HG03039 (cell line): ENCODE results near the gene INPP5D.
"Not testable (repeated sequence)": the region's sequence is repeated elsewhere in the genome, so short reads cannot be mapped to it uniquely, and the experiment has no call there.

Source experiments
- ATAC-seq: cut with Tn5 transposase; IDR thresholded peaks from one replicate; pipeline ENCODE4 v1.9.1; 2021; ENCODE audit warnings: mild to moderate bottlenecking, moderate library complexity; ENCODE audit not compliant: unreplicated experiment

Gene INPP5D

DNA sequence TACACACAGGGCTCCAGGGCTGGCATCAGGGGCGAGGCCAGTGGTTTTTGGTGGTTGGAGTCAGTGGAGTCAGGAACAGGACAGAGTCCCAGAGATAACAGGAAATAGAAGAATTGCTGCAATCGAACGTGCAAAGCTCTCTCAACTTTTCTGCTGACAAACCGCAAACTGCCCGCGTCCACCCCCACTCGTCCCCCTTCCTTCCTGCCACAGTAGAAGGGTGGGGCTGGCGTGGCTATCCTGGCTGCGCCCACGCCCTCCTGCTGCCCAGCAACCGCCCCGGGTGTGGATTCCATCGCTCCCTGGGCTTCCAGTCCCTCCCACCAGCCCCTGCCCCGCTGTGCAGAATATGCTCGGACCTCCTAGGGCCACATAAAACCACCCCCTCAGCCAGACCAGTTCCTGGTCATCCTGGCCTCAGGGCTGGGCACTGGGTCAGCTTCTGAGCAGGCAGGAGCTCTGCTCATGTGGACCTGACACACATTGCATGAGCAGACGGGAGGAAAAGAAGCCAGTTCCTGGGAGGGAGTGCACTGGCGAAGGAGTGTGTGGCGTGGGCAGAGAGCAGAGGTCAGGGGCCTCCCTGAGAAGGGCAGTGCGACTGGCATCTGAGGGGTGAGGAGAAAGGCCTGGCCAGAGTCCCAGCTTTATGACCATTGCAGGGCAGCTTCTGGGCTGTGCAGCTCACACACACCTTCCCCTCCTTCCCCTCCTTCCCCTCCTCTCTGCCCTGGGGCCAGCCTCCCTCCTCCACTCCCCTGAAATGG is 105.9 kb downstream of the INPP5D start:
- no peak for ATAC-seq

DNA sequence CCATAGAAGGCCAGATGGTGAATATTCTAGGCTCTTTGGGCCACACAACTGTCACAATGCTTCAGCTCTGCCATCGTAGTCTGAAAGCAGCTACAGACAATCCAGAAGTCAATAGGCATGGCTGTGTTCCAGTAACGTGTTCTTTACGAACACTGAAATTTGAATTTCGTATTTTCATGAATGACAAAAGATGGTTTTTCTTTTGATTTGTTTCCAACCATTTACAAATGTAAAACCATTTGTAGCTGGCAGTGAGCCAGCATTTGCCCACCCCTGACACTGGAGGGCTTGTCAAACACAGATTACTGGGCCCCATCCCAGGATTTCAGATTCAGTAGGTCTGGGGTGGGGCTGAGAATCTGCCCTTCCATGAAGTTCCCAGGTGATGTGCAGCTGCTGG is 108.3 kb downstream of the INPP5D start:
- ATAC-seq = no peak

DNA sequence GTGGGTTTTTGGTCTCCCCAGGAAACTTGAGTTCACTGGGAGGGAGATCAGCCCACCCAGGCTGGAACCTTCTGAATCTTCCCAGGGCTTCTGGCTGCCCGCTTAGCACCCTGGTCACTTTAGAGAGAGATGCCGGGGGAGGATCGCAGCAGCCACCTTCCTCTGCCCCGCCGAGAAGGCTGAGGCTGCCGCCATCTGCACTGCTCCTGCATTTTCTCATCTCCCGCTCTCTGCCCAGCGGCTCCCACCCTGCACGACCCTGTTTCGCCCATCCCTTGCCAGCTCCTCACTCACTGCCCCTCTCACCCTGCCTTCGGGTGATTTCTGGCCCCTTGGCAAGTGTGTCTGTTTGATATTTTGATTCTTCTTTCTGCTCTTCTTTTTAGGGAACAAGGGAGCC is 108.8 kb downstream of the INPP5D start:
- ATAC-seq = no peak

DNA sequence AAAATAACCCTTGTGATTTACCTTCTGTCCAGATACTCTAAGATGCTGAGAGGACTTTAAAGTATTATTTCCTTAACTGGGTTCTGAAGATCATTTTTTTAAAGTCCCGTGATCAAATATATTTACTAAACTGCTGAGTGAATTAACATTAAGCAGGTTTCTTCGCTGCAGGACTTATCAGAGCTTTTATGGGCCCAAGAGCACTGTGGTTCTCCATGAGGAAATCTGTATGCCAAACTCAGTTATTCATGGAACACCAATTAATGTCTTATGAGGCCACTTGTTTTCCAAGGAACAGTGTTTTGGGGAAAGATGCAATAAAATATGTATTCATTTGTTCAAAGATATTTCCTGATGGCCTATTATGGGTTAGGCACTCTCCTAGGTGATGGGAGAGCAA is 111.2 kb downstream of the INPP5D start:
- ATAC-seq = no peak

DNA sequence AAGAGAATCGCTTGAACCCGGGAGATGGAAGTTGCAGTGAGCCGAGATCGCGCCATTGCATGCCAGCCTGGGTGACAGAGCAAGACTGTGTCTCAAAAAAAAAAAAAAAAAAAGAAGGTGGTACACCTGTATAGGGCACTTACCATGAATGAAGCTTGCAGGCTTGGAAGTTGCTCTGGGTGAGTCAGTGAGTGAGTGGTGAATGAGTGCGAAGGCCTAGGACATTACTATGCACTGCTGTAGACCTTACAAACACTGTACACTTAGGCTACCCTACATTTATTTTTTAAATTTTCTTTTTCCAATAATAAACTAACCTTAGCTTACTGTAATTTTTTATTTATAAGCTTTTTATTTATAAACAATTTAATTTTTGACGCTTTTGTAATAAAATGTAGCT is 113.0 kb downstream of the INPP5D start:
- no peak for ATAC-seq

DNA sequence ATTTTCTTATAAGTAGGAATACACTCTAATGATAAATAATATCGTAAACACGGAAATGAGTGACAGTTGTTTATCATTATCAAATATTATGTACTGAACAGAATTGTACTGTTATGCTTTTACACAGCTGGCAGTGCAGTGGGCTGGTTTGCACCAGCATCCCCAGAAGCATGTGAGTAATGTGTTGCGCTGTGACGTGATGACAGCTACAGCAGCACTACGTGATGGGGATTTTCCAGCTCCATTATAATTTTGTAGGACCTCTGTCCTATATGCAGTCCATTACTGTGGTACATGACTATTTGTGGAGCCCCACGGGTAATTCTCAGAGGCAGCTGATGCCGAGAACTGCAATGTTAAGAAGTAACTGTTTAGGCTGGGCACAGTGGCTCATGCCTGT is 114.0 kb downstream of the INPP5D start:
- ATAC-seq = no peak

DNA sequence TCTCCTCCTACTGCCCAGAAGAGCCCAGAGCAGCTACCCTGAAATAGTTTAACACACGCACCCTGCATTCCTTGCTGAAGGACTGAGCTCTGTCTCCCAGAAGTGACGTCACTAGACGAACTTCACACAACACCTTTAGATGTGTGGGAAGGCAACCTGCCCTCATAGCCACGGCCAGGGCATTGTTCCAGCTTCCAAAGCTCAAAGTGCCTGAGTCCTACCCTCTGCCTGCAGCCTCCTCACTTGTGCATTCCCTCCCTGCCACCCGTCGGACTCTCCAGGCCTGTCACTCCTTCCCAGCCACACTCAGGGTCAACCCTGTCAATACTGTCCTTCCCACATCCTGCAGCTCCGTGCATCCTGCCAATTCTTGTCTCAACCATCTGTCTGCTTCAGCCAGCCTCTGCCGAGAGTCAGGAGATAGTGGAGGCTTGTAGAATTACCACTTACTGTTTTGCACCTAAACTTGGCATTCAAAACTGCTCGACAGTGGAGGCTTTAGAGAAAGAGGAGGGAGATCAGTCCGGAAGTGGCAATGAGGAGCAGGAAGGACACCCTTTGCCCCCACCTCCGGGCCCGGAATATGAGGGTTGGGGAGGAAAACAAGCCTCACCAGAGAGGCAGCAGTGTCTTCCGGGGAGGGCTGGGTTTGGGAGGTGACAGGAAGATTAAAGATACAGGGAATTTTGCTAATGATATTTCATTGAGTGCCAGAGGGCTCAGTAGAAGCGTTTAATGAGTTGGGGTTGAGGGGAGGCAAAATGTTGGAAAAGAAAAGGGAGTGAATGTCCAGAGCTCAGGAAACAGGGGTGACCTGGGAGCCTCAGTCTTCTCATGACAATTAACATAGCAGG is 119.1 kb downstream of the INPP5D start:
- ATAC-seq = no peak

DNA sequence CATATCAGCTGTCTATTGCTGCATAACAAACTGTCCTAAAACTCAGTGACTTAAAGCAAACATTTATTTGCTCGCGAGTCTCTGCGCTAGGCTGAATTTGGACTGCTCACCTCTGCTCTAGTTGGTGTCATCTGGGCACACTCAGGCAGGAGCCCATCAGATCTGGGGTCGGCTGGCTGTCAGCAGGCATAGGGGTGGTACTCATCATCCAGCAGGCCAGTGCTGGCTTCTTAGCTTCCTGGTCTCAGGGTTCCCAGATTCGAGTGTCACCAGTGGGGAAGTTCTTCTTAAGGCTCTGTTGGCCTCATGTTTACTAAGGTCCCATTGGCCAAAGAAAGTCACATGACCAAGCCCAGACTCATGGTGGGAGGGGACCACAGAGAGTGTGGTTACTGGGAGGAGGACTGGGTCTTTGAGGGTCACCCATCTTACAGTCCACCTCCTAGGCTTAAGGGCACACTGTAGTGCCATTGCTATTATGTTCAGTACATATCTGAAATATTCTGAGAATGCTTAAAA is 119.8 kb downstream of the INPP5D start:
- no peak for ATAC-seq

DNA sequence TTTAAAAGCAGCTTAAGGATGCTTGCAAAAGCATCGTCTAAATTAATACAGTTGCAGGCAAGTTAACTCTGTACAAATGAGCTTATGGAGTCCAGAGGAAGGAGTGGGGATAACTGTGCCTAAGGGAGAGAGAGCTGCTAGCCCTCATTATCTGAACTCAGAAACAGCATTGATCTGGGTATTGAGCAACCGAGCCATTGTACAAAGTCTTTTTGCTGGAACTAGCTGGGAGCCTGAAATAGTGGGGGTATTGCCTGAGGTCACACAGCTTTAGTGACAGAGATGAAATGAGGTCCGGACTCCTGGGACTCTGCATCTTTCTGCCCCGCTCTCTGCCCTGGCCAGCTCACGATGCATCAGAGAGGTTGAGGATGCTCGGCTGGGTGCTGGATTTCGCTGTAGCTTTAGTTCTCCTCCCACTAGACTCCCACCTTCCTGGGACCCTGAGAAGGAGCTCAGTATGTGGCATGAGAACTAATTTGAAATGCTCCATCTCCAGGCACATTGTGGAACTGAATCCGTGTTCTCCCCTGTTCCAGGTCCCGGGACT is 123.8 kb downstream of the INPP5D start:
- no peak for ATAC-seq

DNA sequence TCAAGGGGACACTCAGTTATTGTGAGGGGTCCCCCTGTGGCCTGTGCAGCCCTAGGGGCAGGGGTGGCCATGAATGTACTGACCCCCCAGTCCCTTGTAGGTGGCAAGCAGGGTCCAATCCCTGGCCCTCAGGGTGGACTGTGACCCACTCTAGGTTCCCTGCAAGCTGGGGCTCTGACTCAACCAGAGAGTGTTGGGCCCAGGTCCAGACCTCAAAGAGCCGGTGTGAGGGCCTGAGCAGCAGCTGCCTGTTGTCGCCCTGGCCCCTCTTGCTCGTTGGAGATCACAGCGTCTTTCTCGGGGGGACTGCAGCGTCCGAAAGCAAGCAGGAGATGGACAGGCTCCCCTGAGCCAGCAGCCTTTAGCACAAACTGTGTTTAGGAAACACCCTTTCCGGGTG is 124.5 kb downstream of the INPP5D start:
- no peak for ATAC-seq

DNA sequence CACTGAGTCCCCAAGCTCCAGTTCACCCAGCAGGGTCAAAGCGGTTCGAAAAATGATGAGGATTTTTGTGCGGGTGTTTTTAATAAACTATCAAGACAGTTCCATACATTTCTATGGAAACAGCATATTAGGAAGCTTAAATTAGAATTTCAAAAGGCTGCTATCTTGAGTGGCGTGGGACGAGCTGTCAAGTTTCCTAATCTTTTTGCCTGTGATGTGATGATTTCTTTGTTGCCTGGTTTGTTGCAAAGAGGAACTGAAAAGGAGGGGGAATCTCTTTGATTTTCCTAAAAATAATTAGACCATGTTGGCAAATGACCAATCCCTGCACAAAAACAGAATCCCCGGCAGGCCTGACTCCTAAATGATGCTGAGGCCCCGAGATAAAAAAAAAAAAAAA is 125.2 kb downstream of the INPP5D start:
- no peak for ATAC-seq

DNA sequence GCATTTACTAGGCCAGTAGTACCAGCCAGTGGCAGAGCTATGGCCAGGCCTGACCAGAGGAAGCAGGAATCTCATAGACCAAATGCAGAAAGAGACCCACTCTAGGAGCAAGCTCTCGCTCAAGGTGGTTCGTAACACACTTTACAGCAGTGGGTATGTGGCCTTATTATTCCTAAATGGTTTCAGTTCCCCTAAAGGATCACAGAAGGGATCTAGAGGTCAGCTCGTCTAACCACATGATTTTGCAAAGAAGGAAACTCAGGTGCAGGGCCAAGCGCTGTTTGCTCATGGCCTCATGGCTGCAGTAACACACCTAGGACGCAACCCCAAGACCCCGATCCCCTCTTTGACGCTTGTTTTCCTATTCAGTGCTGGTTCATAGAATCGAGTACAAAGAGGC is 125.8 kb downstream of the INPP5D start:
- ATAC-seq = no peak

DNA sequence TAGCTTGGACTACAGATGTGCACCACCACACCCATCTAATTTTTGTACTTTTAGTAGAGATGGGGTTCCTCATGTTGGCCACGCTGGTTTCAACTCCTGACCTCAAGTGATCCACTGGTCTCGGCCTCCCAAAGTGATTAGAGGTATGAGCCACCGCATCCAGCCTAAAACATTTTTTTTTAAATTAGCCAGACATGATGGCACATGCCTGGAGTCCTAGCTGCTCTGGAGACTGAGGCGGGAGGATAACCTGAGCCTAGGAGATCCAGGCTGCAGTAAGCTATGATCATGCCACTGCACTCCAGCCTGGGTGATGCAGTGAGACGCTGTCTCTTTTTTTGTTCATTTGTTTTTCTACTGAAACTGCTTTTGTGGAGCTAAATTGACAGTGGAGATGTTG is 126.7 kb downstream of the INPP5D start:
- no peak for ATAC-seq

DNA sequence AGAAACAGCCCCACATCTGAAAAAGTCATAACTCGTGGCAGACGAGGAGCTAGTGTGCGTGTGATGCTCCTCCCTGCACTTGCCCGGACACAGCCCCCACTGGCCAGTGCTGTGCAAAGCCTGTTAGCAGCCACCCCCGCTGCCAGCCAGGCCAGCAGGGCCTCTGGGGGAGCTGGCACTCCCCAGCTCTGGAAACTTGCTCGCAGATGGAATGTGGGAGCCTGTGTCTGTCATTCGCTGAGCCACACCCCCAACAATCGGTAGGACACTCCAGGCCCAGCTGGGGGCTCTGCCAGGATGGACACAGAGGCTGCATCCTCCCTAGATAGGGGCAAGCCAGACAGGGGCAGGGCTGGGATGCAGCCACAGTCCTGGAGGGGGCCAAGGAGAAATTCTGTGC is 128.9 kb downstream of the INPP5D start:
- no peak for ATAC-seq

DNA sequence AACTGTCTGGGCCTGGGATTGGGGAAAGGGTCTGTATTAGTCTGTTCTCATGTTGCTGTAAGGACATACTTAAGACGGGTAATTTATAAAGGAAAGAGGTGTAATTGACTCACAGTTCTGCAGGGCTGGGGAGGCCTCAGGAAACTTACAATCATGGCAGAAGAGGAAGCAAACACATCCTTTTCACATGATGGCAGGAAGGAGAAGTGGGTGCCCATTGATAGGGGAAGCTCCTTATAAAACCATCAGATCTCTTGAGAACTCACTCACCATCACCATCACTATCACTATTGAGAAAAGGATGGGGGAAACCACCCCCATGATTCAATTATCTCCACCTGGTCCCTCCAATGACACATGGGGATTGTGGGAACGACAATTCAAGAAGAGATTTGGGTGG is 130.9 kb downstream of the INPP5D start:
- not testable (repeated sequence) for ATAC-seq

DNA sequence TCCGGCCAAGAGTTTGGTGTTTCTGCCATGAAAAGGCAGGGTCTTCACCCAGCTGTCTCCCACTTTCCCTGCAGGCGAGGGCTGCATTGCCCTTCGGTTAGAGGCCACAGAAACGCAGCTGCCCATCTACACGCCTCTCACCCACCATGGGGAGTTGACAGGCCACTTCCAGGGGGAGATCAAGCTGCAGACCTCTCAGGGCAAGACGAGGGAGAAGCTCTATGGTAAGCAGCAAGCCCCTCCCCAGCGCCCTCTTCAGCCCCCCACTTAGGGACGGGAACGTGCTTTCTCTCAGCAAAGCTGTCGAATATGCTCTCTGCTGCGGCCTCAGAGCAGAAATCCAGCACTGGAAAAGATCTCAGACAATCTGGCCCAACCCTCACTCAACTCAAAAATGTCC is 133.6 kb downstream of the INPP5D start:
- ATAC-seq = no peak

DNA sequence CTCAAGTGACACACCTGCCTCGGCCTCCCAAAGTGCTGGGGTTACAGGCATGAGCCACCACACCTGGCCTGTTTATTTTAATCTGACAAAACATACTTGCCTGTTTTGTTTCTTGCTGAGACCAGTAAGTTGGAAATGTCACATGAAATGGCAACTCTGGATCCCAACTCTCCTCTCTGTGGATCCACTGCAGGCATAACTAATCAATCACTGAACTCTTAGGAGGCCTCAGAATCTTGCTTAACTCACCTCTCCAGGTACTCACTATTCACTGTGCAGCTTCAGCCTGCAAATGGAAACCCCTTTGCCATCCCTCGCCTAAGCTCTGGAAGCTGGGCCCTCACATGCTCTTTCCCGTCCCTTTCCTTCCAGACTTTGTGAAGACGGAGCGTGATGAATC is 134.9 kb downstream of the INPP5D start:
- no peak for ATAC-seq

DNA sequence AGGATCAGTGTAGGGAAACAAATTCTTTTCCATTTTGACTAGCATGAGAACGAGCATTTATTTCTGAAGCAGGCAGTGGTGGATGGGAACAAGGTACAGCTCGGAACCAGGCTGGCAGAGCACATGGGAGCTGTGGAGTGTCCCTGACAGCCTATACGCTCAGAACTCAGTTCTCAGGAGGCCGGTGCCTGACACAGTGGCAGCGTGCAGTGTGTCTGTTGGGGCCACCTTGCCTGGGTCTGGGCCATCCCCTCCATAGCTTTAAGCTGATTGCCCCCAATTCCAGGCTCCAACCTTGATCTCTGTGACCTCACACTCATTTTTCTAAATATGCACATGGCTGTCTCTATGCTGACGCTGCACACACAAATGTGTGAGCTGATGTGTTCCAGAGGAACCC is 136.9 kb downstream of the INPP5D start:
- no peak for ATAC-seq

DNA sequence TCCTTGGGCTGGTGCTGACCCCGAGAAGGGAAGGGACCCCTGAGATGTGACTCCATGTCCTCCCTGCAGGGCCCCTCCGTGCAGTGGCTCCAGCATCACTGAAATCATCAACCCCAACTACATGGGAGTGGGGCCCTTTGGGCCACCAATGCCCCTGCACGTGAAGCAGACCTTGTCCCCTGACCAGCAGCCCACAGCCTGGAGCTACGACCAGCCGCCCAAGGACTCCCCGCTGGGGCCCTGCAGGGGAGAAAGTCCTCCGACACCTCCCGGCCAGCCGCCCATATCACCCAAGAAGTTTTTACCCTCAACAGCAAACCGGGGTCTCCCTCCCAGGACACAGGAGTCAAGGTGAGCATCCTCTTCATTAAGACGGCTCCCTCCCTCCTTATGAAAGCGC is 137.9 kb downstream of the INPP5D start:
- no peak for ATAC-seq

DNA sequence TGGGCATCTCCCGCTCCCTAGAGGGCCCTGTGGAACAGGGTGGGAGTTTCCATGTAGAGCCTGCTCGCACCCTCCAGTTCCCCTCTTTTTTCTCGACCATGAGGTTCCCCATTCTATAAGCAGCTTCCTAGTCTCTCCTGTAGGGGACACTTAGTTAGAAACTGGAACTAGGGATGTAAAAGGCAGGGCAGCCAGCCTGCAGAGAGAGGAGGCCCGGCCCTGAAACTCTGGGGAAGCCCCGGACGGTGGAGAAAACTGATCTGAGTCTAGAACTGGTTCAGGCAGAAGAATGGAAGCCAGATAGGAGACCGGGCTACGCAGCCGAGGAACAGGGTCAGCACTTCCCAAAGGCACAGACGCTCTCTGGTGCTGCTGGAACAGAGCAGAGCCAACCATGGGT is 139.7 kb downstream of the INPP5D start:
- no peak for ATAC-seq

DNA sequence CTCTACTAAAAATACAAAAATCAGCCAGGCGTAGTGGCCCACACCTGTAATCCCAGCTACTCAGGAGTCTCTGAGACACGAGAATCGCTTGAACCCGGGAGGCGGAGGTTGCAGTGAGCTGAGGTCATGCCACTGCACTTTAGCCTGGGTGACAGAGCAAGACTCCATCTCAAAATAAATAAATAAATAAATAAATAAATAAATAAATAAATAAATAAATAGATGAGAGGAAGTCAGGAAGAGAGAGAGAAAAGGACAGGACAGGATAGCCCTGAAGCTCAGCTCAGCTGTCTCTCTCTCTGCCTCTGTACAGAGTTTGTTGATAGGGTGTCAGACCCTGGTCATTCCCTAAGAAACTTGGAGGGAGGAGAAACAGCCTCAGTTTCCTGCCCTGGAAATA is 140.6 kb downstream of the INPP5D start:
- ATAC-seq = not testable (repeated sequence)
